ENCODE measurements around the gene GREM2. TPM values are rescaled to one million over a fixed set of nuclear protein-coding genes. Genes with fewer than 3 reads are reported as not detected.

The GREM2 gene
- total and polyA plus RNA-seq, 2 experiments from 2014 or later, result 47.8 to 86.5 TPM

DNA sequence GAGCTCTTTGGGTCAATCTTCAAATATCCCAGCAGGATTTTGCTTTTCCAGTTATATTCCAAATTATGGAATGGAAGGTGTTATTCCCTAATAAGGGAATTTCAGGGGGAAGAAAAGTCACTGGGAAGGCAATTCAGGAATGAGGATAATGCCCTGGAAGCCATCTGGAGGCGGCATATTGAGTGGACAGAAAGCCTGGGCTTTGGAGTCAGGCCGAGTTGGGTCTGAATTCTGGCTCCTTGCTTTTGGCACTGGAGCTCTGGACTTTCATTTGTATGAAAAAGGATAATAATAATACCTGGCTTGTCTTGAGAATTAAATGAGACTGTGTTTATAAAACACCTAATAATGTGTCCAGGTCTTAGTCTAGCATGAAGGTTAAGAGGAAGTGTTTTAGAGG lies 16.5 kb downstream of the GREM2 start:
- H2AFZ ChIP-seq, result no peak overlapping the region
- no peaks in the 10 kb centered on the region for H3K9me2 ChIP-seq (ENCODE audit: insufficient read depth)
- H3K4me1 ChIP-seq (ENCODE audit: insufficient read depth), result peaks cover 28% of the 10 kb centered on the region
- no peak overlapping the region for H3K4me3 ChIP-seq
- H3K27me3 ChIP-seq (replicated peaks; ENCODE audit: insufficient read depth), result no peaks in the 10 kb centered on the region
- no peaks in the 10 kb centered on the region for H3K9me3 ChIP-seq (ENCODE audit: low read depth)
- peaks cover 28% of the 10 kb centered on the region for H3K36me3 ChIP-seq (ENCODE audit: low read depth)
- H3K9ac ChIP-seq, result no peak overlapping the region
- H3F3A ChIP-seq (ENCODE audit: insufficient read depth), result peaks cover 30% of the 10 kb centered on the region
- H3K27ac ChIP-seq, result no peak overlapping the region
- WGBS, 2 experiments (ENCODE audit: low coverage in 1 of 2, low lambda C conversion rate in 2 of 2, missing lambda C conversion rate in 2 of 2), result 98 to 100% methylated on average over 2 of the region's 2 CpGs
- in situ Hi-C loops (cut with MboI), result no loop called here
- DNase-seq, result no peak
- no peak for TF ChIP-seq EZH2phosphoT487 (IDR thresholded peaks at IDR 0.05; ENCODE audit: insufficient read depth, low read depth)
- no peak for TF ChIP-seq EZH2 (IDR thresholded peaks at IDR 0.05; ENCODE audit: insufficient read depth, poor library complexity, severe bottlenecking)
- H4K20me1 ChIP-seq (ENCODE audit: insufficient read depth), result no peaks in the 10 kb centered on the region
- H3K79me2 ChIP-seq (ENCODE audit: insufficient read depth), result peaks cover 98% of the 10 kb centered on the region
- no peak overlapping the region for H3K4me2 ChIP-seq (ENCODE audit: unreplicated experiment)

DNA sequence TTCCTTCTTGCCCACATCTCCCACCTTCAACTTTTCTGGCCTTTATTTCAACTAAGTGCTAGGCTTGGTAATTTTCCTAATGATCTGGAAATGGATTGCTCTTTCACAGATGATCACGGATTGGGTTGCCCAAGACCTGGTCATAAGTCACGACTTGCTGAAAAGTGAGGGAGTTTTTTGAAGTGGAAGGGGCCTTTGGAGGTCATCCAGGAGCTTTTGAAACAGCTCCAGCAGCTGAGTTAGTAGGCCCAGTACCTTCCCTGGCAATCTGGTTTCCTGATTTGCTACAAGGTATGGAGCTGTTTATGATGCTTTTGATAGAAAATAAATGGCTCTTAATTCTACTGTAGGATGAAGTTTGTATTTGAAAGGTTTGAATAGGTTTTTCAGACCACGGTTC lies 20.4 kb downstream of the GREM2 start:
- H2AFZ ChIP-seq, result no peak overlapping the region
- peaks cover 35% of the 10 kb centered on the region for H3F3A ChIP-seq (ENCODE audit: insufficient read depth)
- no peak for DNase-seq
- peaks cover 38% of the 10 kb centered on the region for H3K36me3 ChIP-seq (ENCODE audit: low read depth)
- H3K9me2 ChIP-seq (ENCODE audit: insufficient read depth), result no peaks in the 10 kb centered on the region
- no peaks in the 10 kb centered on the region for H4K20me1 ChIP-seq (ENCODE audit: insufficient read depth)
- no peaks in the 10 kb centered on the region for H3K9me3 ChIP-seq (ENCODE audit: low read depth)
- no peaks in the 10 kb centered on the region for H3K27me3 ChIP-seq (replicated peaks; ENCODE audit: insufficient read depth)
- H3K4me2 ChIP-seq (ENCODE audit: unreplicated experiment), result no peak overlapping the region
- no peak overlapping the region for H3K27ac ChIP-seq
- in situ Hi-C loops (cut with MboI), result no loop called here
- H3K4me3 ChIP-seq, result no peak overlapping the region
- peaks cover 11% of the 10 kb centered on the region for H3K4me1 ChIP-seq (ENCODE audit: insufficient read depth)
- no peak overlapping the region for H3K9ac ChIP-seq
- TF ChIP-seq EZH2 (IDR thresholded peaks at IDR 0.05; ENCODE audit: insufficient read depth, poor library complexity, severe bottlenecking) (no peak), EZH2phosphoT487 (IDR thresholded peaks at IDR 0.05; ENCODE audit: insufficient read depth, low read depth) (no peak)
- peaks cover 96% of the 10 kb centered on the region for H3K79me2 ChIP-seq (ENCODE audit: insufficient read depth)
- 76 to 85% methylated on average over 3 of the region's 3 CpGs for WGBS, 2 experiments (ENCODE audit: low coverage in 1 of 2, low lambda C conversion rate in 2 of 2, missing lambda C conversion rate in 2 of 2)

DNA sequence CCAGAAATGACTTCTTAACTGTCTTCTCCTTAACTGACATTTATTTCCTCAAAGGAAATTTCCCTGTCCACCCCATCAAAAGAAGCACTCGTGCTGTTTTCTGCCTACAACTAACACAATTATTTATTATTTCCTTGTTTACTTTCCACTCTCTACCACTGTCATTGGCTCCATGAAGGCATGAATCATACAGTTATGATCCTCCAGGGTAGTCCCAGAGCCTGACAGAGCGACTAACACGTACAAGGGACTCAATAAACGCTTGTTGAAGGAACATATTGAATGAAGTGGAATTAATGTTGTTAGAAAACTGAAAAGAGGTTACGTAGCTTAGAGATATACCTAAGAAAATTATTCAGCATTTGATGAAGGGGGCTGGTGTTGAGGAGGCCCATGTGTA lies 20.9 kb downstream of the GREM2 start:
- TF ChIP-seq EZH2phosphoT487 (IDR thresholded peaks at IDR 0.05; ENCODE audit: insufficient read depth, low read depth), result no peak
- no peak for TF ChIP-seq EZH2 (IDR thresholded peaks at IDR 0.05; ENCODE audit: insufficient read depth, poor library complexity, severe bottlenecking)
- in situ Hi-C loops (cut with MboI), result no loop called here
- Histone ChIP-seq H3K27me3 (replicated peaks; ENCODE audit: insufficient read depth) (no peaks in the 10 kb centered on the region), H4K20me1 (ENCODE audit: insufficient read depth) (no peaks in the 10 kb centered on the region), H2AFZ (no peak overlapping the region), H3K4me2 (ENCODE audit: unreplicated experiment) (no peak overlapping the region), H3K9ac (no peak overlapping the region), H3K27ac (no peak overlapping the region), H3K79me2 (ENCODE audit: insufficient read depth) (peaks cover 96% of the 10 kb centered on the region), H3K4me3 (no peak overlapping the region), H3K4me1 (ENCODE audit: insufficient read depth) (peaks cover 11% of the 10 kb centered on the region), H3K36me3 (ENCODE audit: low read depth) (peaks cover 38% of the 10 kb centered on the region), H3F3A (ENCODE audit: insufficient read depth) (peaks cover 36% of the 10 kb centered on the region), H3K9me2 (ENCODE audit: insufficient read depth) (no peaks in the 10 kb centered on the region), H3K9me3 (ENCODE audit: low read depth) (no peaks in the 10 kb centered on the region)
- 86 to 90% methylated on average over 5 of the region's 5 CpGs for WGBS, 2 experiments (ENCODE audit: low coverage in 1 of 2, low lambda C conversion rate in 2 of 2, missing lambda C conversion rate in 2 of 2)
- DNase-seq, result no peak

DNA sequence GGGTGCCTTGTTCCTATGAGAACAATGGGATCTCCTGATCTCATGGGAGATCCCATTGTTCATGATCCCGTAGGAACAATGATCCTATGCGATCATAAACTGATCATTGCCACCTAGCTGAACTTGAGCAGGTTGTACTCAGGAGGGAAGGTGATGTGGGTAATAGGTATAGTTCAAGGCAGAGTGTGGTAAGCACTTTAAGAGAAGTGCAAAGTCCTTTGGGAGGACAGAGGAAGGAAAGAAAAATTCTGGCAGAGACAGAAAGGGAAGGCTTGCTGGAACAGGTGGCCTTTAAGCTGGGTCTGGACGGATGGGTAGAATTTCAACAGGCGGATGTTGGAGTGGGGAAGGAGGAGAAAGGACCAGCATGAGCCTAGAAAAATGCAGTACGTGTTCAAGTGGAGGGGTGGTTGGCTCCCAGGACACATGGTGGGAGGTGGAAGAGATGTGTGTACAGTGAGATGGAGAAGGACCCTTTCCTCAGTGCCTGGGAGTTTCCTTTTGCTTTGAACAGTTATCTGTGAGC lies 22.3 kb downstream of the GREM2 start:
- in situ Hi-C loops (cut with MboI), result no loop called here
- no peak overlapping the region for H3K4me2 ChIP-seq (ENCODE audit: unreplicated experiment)
- H3K79me2 ChIP-seq (ENCODE audit: insufficient read depth), result peaks cover 96% of the 10 kb centered on the region
- TF ChIP-seq EZH2 (IDR thresholded peaks at IDR 0.05; ENCODE audit: insufficient read depth, poor library complexity, severe bottlenecking), result no peak
- no peak for TF ChIP-seq EZH2phosphoT487 (IDR thresholded peaks at IDR 0.05; ENCODE audit: insufficient read depth, low read depth)
- no peak overlapping the region for H3K4me3 ChIP-seq
- 98 to 99% methylated on average over 5 of the region's 5 CpGs for WGBS, 2 experiments (ENCODE audit: low coverage in 1 of 2, low lambda C conversion rate in 2 of 2, missing lambda C conversion rate in 2 of 2)
- peaks cover 32% of the 10 kb centered on the region for H3K36me3 ChIP-seq (ENCODE audit: low read depth)
- no peak overlapping the region for H2AFZ ChIP-seq
- no peaks in the 10 kb centered on the region for H3K27me3 ChIP-seq (replicated peaks; ENCODE audit: insufficient read depth)
- no peak overlapping the region for H3K9ac ChIP-seq
- no peaks in the 10 kb centered on the region for H3K9me2 ChIP-seq (ENCODE audit: insufficient read depth)
- H3K9me3 ChIP-seq (ENCODE audit: low read depth), result no peaks in the 10 kb centered on the region
- no peak for DNase-seq
- no peak overlapping the region for H3K27ac ChIP-seq
- H3F3A ChIP-seq (ENCODE audit: insufficient read depth), result peaks cover 48% of the 10 kb centered on the region
- peaks cover 24% of the 10 kb centered on the region for H3K4me1 ChIP-seq (ENCODE audit: insufficient read depth)
- no peaks in the 10 kb centered on the region for H4K20me1 ChIP-seq (ENCODE audit: insufficient read depth)
